Natural killer cell (primary cell): Measurements from ENCODE around the gene TALDO1. TPM values are rescaled to one million over a fixed set of nuclear protein-coding genes. Genes with fewer than 3 reads are reported as not detected.

Source experiments
- ATAC-seq, 3 donors: fragments of 150-1000 bp in 2 of 3; fragments of 200-7000 bp in 1 of 3; cut with Tn5 transposase; 1 replicate in 1 of 3; 2 replicates in 2 of 3; pipeline ENCODE4 v1.10.0; 2021; ENCODE audit warnings: mild to moderate bottlenecking in 2 of 3, moderate library complexity in 2 of 3
- DNase-seq, 2 donors: peaks; one replicate each; pipeline versions ENCODE4 v3.0.0 to v3.0.0-alpha.2; 2013 to 2021; ENCODE audit warnings: mixed read lengths in 1 of 2
- H3K27ac ChIP-seq: one replicate; pipeline ENCODE4 v1.5.1; 2013; ENCODE audit warnings: mild to moderate bottlenecking, low read length
- H3K27me3 ChIP-seq: one replicate; pipeline ENCODE4 v1.6.1; 2013; ENCODE audit warnings: low read length; ENCODE audit not compliant: control insufficient read depth, insufficient read depth
- H3K36me3 ChIP-seq: one replicate; pipeline ENCODE4 v1.6.1; 2013; ENCODE audit warnings: low read length; ENCODE audit not compliant: control insufficient read depth, insufficient read depth
- H3K4me1 ChIP-seq: one replicate; pipeline ENCODE4 v1.6.1; 2013; ENCODE audit warnings: low read length; ENCODE audit not compliant: control insufficient read depth, insufficient read depth
- H3K4me3 ChIP-seq: one replicate; pipeline ENCODE4 v1.5.1; 2013; ENCODE audit warnings: low read length
- H3K9me3 ChIP-seq: one replicate; pipeline ENCODE4 v1.6.1; 2013; ENCODE audit warnings: low read length; ENCODE audit not compliant: control insufficient read depth, insufficient read depth
- H3K27ac Mint-ChIP-seq, 2 donors: one replicate each; pipeline ENCODE4 v1.8.0; 2022; ENCODE audit warnings: mild to moderate bottlenecking in 2 of 2, mixed read lengths in 2 of 2, moderate library complexity in 1 of 2
- H3K27me3 Mint-ChIP-seq, 2 donors: one replicate each; pipeline ENCODE4 v1.8.0; 2022; ENCODE audit warnings: low read depth in 2 of 2, mixed read lengths in 2 of 2
- H3K36me3 Mint-ChIP-seq: one replicate; pipeline ENCODE4 v1.8.0; 2022; ENCODE audit warnings: mixed read lengths
- H3K4me1 Mint-ChIP-seq, 2 donors: one replicate each; pipeline ENCODE4 v1.8.0; 2022; ENCODE audit warnings: mixed read lengths in 2 of 2
- H3K4me3 Mint-ChIP-seq: one replicate; pipeline ENCODE4 v1.8.0; 2022; ENCODE audit warnings: mild to moderate bottlenecking, moderate library complexity, mixed read lengths
- H3K9me3 Mint-ChIP-seq, 2 donors: one replicate each; pipeline ENCODE4 v1.8.0; 2022; ENCODE audit warnings: mixed read lengths in 2 of 2
- CTCF ChIP-seq: fragments of 200-600 bp; IDR thresholded peaks from one replicate; pipeline ENCODE4 v1.8.0; 2022; ENCODE audit warnings: antibody characterized with exemption
- WGBS: methylation state at CpG from one replicate; pipeline ENCODE4 v1.1.7; 2013; ENCODE audit warnings: missing lambda C conversion rate; ENCODE audit not compliant: insufficient coverage; 5-methylcytosine and 5-hydroxymethylcytosine counted together
- intact Hi-C: fragments of 100-400 bp; cut with micrococcal nuclease; formaldehyde crosslinking; loops from one replicate; pipeline ENCODE4 v1.14.2; 2022
- total RNA-seq, 4 donors: library from RNA; stranded (reverse); fragments of 120-200 nt in 1 of 4; gene quantifications; one replicate each; pipeline versions ENCODE4 v1.2.3 to v1.2.4, GENCODE V29; 2013 to 2022

TALDO1 gene
- total RNA-seq, 3 donors from 2014 or later (not counting 1 experiment from before 2014, with no cell fraction given): 46.1 to 94.8 (median 55.4) TPM

GRCh38 chr11:788953-789940 is 42.0 kb downstream of the TALDO1 start:
- H3K4me1 Mint-ChIP-seq: peaks cover 0 to 6% of the 10 kb centered on the region in 2 donors
- Histone ChIP-seq H3K4me3 (no peak overlapping the region), H3K27me3 (peaks cover 8% of the 10 kb centered on the region), H3K27ac (no peak overlapping the region), H3K4me1 (peaks cover 17% of the 10 kb centered on the region), H3K9me3 (no peaks in the 10 kb centered on the region), H3K36me3 (peaks cover 21% of the 10 kb centered on the region)
- WGBS: 45% methylated on average over 31 of the region's 31 CpGs
- ATAC-seq (no peak), DNase-seq (no peak)
- intact Hi-C loops: no loop called here
- H3K36me3 Mint-ChIP-seq: no peaks in the 10 kb centered on the region
- no peak for TF ChIP-seq CTCF
- H3K4me3 Mint-ChIP-seq: no peak overlapping the region
- no peak overlapping the region for H3K27ac Mint-ChIP-seq
- H3K27me3 Mint-ChIP-seq: no peaks in the 10 kb centered on the region
- H3K9me3 Mint-ChIP-seq: no peaks in the 10 kb centered on the region

GRCh38 chr11:789943-790342 is 42.7 kb downstream of the TALDO1 start, which contains the start of gene CEND1:
Gene CEND1 (minus strand): TSS chr11:790090. CDS start chr11:788576, 1,514 bp downstream.
- Mint-ChIP-seq H3K4me1 (peaks cover 0 to 6% of the 10 kb centered on the region in 2 donors), H3K27ac (no peak within 1 kb of the TSS), H3K4me3 (no peak within 1 kb of the TSS), H3K36me3 (no peaks in the 10 kb centered on the region), H3K27me3 (no peaks in the 10 kb centered on the region), H3K9me3 (no peaks in the 10 kb centered on the region)
- ATAC-seq (peak in 2 of 3 donors; percentile 31 to 52), DNase-seq (peak in 1 of 2 donors; percentile 67)
- TF ChIP-seq CTCF: no peak
- Histone ChIP-seq H3K36me3 (peaks cover 24% of the 10 kb centered on the region), H3K27ac (no peak within 1 kb of the TSS), H3K9me3 (no peaks in the 10 kb centered on the region), H3K4me3 (no peak within 1 kb of the TSS), H3K4me1 (peaks cover 22% of the 10 kb centered on the region), H3K27me3 (peaks cover 8% of the 10 kb centered on the region)
- WGBS: 9% methylated on average over 44 of the region's 44 CpGs
- intact Hi-C loops: no loop called here

- 90% methylated on average over 18 of the region's 18 CpGs for WGBS
- intact Hi-C loops: no loop called here
- Histone ChIP-seq H3K27me3 (peaks cover 8% of the 10 kb centered on the region), H3K36me3 (peaks cover 24% of the 10 kb centered on the region), H3K4me3 (no peak overlapping the region), H3K4me1 (peaks cover 32% of the 10 kb centered on the region), H3K9me3 (no peaks in the 10 kb centered on the region), H3K27ac (no peak overlapping the region)
- Mint-ChIP-seq H3K4me3 (no peak overlapping the region), H3K36me3 (no peaks in the 10 kb centered on the region), H3K27ac (no peak overlapping the region), H3K4me1 (peaks cover 0 to 4% of the 10 kb centered on the region in 2 donors), H3K27me3 (no peaks in the 10 kb centered on the region), H3K9me3 (no peaks in the 10 kb centered on the region)
- DNase-seq (no peak), ATAC-seq (no peak)
- TF ChIP-seq CTCF: no peak
Observed at GRCh38 chr11:790721-791564, 43.7 kb downstream of the TALDO1 start.
